Neuronal stem cell (in vitro differentiated cells): ENCODE results near the gene TAF1A.

ENCODE experiments used
- DNase-seq: peaks from one replicate; pipeline ENCODE4 v3.0.0-alpha.2; 2013; ENCODE audit warnings: low spot score
- H2AFZ ChIP-seq: one replicate; pipeline ENCODE4 v1.6.1; 2013; ENCODE audit warnings: mild to moderate bottlenecking, low read length, inconsistent platforms
- H2AK5ac ChIP-seq: 2 replicates; pipeline ENCODE4 v1.6.1; 2013; ENCODE audit warnings: low read depth, mild to moderate bottlenecking, inconsistent platforms, low read length, moderate library complexity, mixed read lengths
- H2BK120ac ChIP-seq: 2 replicates; pipeline ENCODE4 v1.6.1; 2013; ENCODE audit warnings: low read depth, mild to moderate bottlenecking, inconsistent platforms, low read length, moderate library complexity, mixed read lengths
- H2BK12ac ChIP-seq: one replicate; pipeline ENCODE4 v1.6.1; 2013; ENCODE audit warnings: low read length, inconsistent platforms
- H2BK15ac ChIP-seq: 2 replicates; pipeline ENCODE4 v1.6.1; 2013; ENCODE audit warnings: mild to moderate bottlenecking, low read length, inconsistent platforms, mixed read lengths
- H2BK5ac ChIP-seq: one replicate; pipeline ENCODE4 v1.6.1; 2013; ENCODE audit warnings: inconsistent platforms, mild to moderate bottlenecking, low read length, moderate library complexity
- H3K14ac ChIP-seq: one replicate; pipeline ENCODE4 v1.6.1; 2013; ENCODE audit warnings: low read length, inconsistent platforms
- H3K18ac ChIP-seq: 2 replicates; pipeline ENCODE4 v1.6.1; 2013; ENCODE audit warnings: low read length, inconsistent platforms
- H3K23ac ChIP-seq: 2 replicates; pipeline ENCODE4 v1.6.1; 2013; ENCODE audit warnings: low read depth, mild to moderate bottlenecking, mixed read lengths, low read length, inconsistent platforms; ENCODE audit not compliant: poor library complexity
- H3K27ac ChIP-seq: replicated peaks from 3 replicates; pipeline ENCODE4 v1.5.1; 2013; ENCODE audit warnings: low read length, inconsistent platforms
- H3K27me3 ChIP-seq, 3 experiments: 2 replicates each; pipeline ENCODE4 v1.6.1; 2013; ENCODE audit warnings: low read length in 3 of 3, mild to moderate bottlenecking in 2 of 3, inconsistent platforms in 1 of 3, low read depth in 1 of 3, mixed read lengths in 1 of 3, moderate library complexity in 1 of 3; ENCODE audit not compliant: control insufficient read depth in 3 of 3, insufficient read depth in 3 of 3
- H3K36me3 ChIP-seq, 2 donors: replicated peaks in 1 of 2; 2 replicates each; pipeline ENCODE4 v1.6.1; 2013; ENCODE audit warnings: low read length in 2 of 2; ENCODE audit not compliant: control insufficient read depth in 2 of 2, insufficient read depth in 2 of 2
- H3K4ac ChIP-seq: 2 replicates; pipeline ENCODE4 v1.6.1; 2013; ENCODE audit warnings: inconsistent platforms, mild to moderate bottlenecking, low read length, moderate library complexity
- H3K4me1 ChIP-seq, 2 donors: 1 replicate in 1 of 2; 2 replicates in 1 of 2; pipeline ENCODE4 v1.6.1; 2013; ENCODE audit warnings: low read length in 2 of 2, low read depth in 1 of 2; ENCODE audit not compliant: control insufficient read depth in 2 of 2, insufficient read depth in 1 of 2
- H3K4me2 ChIP-seq: one replicate; pipeline ENCODE4 v1.6.1; 2013; ENCODE audit warnings: mild to moderate bottlenecking, low read length, inconsistent platforms; ENCODE audit not compliant: insufficient read depth, poor library complexity, severe bottlenecking
- H3K4me3 ChIP-seq, 2 donors: 2 replicates each; pipeline ENCODE4 v1.5.1; 2013; ENCODE audit warnings: low read length in 2 of 2, mild to moderate bottlenecking in 2 of 2, inconsistent platforms in 1 of 2, moderate library complexity in 1 of 2
- H3K79me1 ChIP-seq: one replicate; pipeline ENCODE4 v1.6.1; 2013; ENCODE audit warnings: low read depth, mild to moderate bottlenecking, inconsistent platforms, low read length, moderate library complexity
- H3K9ac ChIP-seq: one replicate; pipeline ENCODE4 v1.6.1; 2013; ENCODE audit warnings: mild to moderate bottlenecking, low read depth, low read length, inconsistent platforms; ENCODE audit not compliant: poor library complexity
- H3K9me3 ChIP-seq, 2 donors: replicated peaks in 1 of 2; 2 replicates each; pipeline versions ENCODE3 to v1.6.1; 2013; ENCODE audit warnings: low read length in 2 of 2, mild to moderate bottlenecking in 2 of 2, inconsistent platforms in 1 of 2, low read depth in 1 of 2, mixed read lengths in 1 of 2, moderate library complexity in 1 of 2; ENCODE audit not compliant: control insufficient read depth in 2 of 2, insufficient read depth in 1 of 2
- H4K8ac ChIP-seq: one replicate; pipeline ENCODE4 v1.6.1; 2013; ENCODE audit warnings: low read depth, mild to moderate bottlenecking, inconsistent platforms, low read length, moderate library complexity
- H4K91ac ChIP-seq: one replicate; pipeline ENCODE4 v1.6.1; 2013; ENCODE audit warnings: low read length, low read depth, mild to moderate bottlenecking, inconsistent platforms; ENCODE audit not compliant: poor library complexity
- WGBS, 2 donors: extraction: QIAGEN DNeasy Blood & Tissue Kit; methylation state at CpG; one replicate each; pipeline ENCODE4 v1.1.7; 2013; ENCODE audit warnings: missing lambda C conversion rate in 2 of 2, mixed read lengths in 1 of 2; ENCODE audit not compliant: insufficient read length in 2 of 2, insufficient replicate concordance in 1 of 2; ENCODE audit errors: extremely low coverage in 2 of 2; 5-methylcytosine and 5-hydroxymethylcytosine counted together

Gene TAF1A

DNA sequence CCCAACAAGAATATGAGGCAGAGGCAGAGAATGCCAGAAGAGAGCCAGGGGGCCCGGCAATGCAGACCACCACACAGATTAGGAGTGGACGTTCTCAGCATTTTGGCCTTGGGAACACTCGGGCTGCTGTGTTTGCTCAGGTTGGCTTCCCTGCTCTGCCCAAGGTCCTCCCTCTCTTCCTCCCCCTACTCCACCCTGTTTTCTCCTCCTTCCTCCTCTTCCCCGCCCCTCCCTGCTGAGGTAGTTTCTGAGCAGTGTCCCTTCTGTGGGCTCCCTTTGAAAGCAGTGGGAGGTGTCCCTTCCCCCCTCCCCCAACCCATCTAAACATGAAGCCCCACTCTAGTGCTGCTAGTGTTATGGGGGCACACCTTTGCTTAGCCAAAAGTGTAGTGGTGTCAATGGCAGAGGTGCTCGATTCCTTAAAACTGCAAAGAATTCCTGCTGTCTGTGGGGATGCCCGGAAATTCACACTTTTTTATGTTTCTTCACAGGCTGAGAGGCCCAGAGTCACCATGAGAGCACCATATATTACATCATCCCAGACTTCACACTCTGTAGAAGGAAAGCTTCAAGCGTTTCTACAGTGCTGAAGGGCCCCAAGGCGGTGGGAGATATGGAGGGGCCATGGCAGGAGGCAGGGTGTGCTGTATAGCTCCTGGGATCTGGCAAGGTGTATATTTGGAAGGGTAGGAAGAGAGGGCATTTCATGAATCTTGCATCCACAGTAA is 41.6 kb downstream of the TAF1A start, which contains the start of gene HHIPL2:
TSS of gene HHIPL2 (minus strand) at position 161 of the 728 bp plus-strand sequence. CDS start at position 101, 60 bp downstream.
- no peak within 1 kb of the TSS for H3K4me2 ChIP-seq
- no peak within 1 kb of the TSS for H3K23ac ChIP-seq
- H3K9me3 ChIP-seq, result peaks cover 0 to 2% of the 10 kb centered on the region in 2 donors
- no peak within 1 kb of the TSS for H2BK12ac ChIP-seq
- H2BK5ac ChIP-seq, result no peak within 1 kb of the TSS
- H3K79me1 ChIP-seq, result peaks cover under 1% of the 10 kb centered on the region
- H3K18ac ChIP-seq, result peak within 1 kb of the TSS; percentile 64
- peaks cover 0 to 13% of the 10 kb centered on the region in 2 donors for H3K4me1 ChIP-seq
- no peak for DNase-seq
- H3K36me3 ChIP-seq, result no peaks in the 10 kb centered on the region
- H3K14ac ChIP-seq, result peak within 1 kb of the TSS; percentile 1
- H2AFZ ChIP-seq, result peak within 1 kb of the TSS; percentile 61
- H2BK15ac ChIP-seq, result peak within 1 kb of the TSS; percentile 35
- H3K4me3 ChIP-seq, result no peak within 1 kb of the TSS
- WGBS, 2 donors, result no CpG with 5 or more reads among the region's 8 CpGs
- H4K8ac ChIP-seq, result no peak within 1 kb of the TSS
- peak within 1 kb of the TSS; percentile 43 for H2BK120ac ChIP-seq
- no peak within 1 kb of the TSS for H3K27ac ChIP-seq
- no peak within 1 kb of the TSS for H4K91ac ChIP-seq
- no peak within 1 kb of the TSS for H3K4ac ChIP-seq
- H2AK5ac ChIP-seq, result peak within 1 kb of the TSS; percentile 54
- H3K27me3 ChIP-seq, result no peaks in the 10 kb centered on the region
- H3K9ac ChIP-seq, result no peak within 1 kb of the TSS

DNA sequence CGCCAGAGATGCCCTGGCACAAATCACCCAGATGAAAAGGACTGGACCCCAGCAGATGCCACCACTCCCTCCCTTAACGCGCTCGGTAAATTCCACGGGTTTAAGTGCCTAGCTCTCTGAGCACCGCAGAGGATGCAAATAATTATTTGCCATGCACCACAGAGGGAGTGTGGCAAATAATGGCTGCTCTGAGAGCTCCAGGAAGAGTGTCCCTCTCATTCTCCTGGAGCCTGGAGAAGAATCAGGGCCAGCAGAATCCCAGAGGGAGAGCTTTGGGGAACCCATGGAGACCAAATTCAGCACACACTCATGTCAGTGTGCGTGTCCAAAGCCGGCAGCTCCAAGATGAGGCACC is 42.5 kb downstream of the TAF1A start:
- no peak overlapping the region for H2BK5ac ChIP-seq
- no peak overlapping the region for H2BK15ac ChIP-seq
- no peaks in the 10 kb centered on the region for H3K27me3 ChIP-seq
- H3K4me2 ChIP-seq, result no peak overlapping the region
- no peak overlapping the region for H2BK120ac ChIP-seq
- H3K4me3 ChIP-seq, result no peak overlapping the region
- H3K9ac ChIP-seq, result no peak overlapping the region
- H3K18ac ChIP-seq, result peak overlapping the region; percentile 44
- peak overlapping the region; percentile 54 for H2AK5ac ChIP-seq
- H3K23ac ChIP-seq, result no peak overlapping the region
- H2AFZ ChIP-seq, result peak overlapping the region; percentile 61
- H4K91ac ChIP-seq, result no peak overlapping the region
- no peaks in the 10 kb centered on the region for H3K36me3 ChIP-seq
- H3K4me1 ChIP-seq, result peaks cover 0 to 13% of the 10 kb centered on the region in 2 donors
- no peak for DNase-seq
- H3K27ac ChIP-seq, result no peak overlapping the region
- H3K4ac ChIP-seq, result no peak overlapping the region
- H3K14ac ChIP-seq, result peak overlapping the region; percentile 1
- no peaks in the 10 kb centered on the region for H3K79me1 ChIP-seq
- H2BK12ac ChIP-seq, result no peak overlapping the region
- H4K8ac ChIP-seq, result no peak overlapping the region
- H3K9me3 ChIP-seq, result peaks cover 0 to 2% of the 10 kb centered on the region in 2 donors
- WGBS, 2 donors, result no CpG with 5 or more reads among the region's 8 CpGs

DNA sequence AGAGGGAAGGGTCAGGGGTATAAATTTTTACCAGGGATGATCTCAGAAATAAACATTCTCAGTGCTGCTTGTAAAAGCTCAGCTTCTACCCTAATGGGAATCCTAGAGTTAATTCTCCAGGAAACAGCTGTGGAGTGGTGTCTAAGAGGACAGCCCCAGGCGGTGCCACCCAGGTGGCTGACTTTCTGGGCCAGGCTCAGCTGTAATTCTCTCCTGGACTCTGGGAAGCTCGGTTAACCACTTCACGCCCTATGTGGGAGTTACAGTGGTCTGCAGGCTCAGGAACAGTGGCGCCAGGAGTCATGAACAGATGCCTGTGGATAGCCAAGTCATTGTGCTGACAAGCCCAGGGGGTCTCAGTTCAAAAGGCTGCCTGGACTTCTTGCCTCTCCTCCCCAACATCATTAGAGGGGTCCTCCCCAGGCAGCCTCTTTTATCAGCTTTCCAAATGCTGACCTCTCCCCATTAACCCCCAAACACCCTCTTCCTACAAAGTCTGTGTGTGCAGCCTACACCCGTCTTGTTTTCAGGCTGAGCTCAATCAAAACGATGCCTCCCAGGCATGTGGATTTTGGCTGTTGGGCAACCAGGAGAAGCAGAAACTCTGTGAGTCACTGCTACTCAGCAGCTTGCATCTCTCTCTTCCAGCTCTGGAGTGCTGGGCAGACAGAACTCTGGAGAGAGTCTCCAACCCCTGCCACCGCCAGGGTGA is 43.0 kb downstream of the TAF1A start:
- Histone ChIP-seq H2BK5ac (no peak overlapping the region), H3K27me3 (no peaks in the 10 kb centered on the region), H2AFZ (peak overlapping the region; percentile 61), H3K79me1 (no peaks in the 10 kb centered on the region), H3K4me3 (no peak overlapping the region), H2BK15ac (no peak overlapping the region), H3K4me2 (no peak overlapping the region), H2BK12ac (no peak overlapping the region), H3K23ac (no peak overlapping the region), H2BK120ac (no peak overlapping the region), H4K91ac (no peak overlapping the region), H3K27ac (no peak overlapping the region), H3K9me3 (peaks cover 0 to 2% of the 10 kb centered on the region in 2 donors), H3K18ac (peak overlapping the region; percentile 44), H3K9ac (no peak overlapping the region), H2AK5ac (no peak overlapping the region), H4K8ac (no peak overlapping the region), H3K4ac (no peak overlapping the region), H3K4me1 (peaks cover 0 to 13% of the 10 kb centered on the region in 2 donors), H3K14ac (no peak overlapping the region), H3K36me3 (no peaks in the 10 kb centered on the region)
- WGBS, 2 donors, result no CpG with 5 or more reads among the region's 7 CpGs
- DNase-seq, result no peak

DNA sequence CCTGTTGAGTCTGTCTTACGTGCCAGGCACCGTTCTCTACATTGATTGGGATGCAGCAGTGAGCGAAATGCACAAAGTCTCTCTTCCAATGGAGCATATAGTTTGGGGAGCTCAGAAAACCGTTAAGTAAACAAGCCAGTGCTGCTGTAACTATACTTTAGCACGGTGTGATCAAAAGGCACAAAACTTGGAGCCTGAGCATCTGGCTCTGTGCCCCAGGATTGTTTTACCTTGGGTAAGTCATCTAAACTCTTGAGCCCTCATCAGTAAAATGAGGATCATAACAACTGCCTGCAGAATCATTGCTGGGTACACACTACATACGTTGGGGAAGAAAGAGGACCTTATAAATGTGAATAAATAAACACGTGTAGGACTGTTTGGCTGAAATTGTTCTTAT is 43.6 kb downstream of the TAF1A start:
- WGBS, 2 donors, result no CpG with 5 or more reads among the region's 7 CpGs
- Histone ChIP-seq H2BK5ac (no peak overlapping the region), H2AK5ac (no peak overlapping the region), H3K4me3 (no peak overlapping the region), H3K23ac (no peak overlapping the region), H3K27ac (no peak overlapping the region), H4K91ac (no peak overlapping the region), H3K4me1 (peaks cover 0 to 13% of the 10 kb centered on the region in 2 donors), H2BK120ac (no peak overlapping the region), H3K4me2 (no peak overlapping the region), H3K18ac (no peak overlapping the region), H3K27me3 (no peaks in the 10 kb centered on the region), H2AFZ (peak overlapping the region; percentile 61), H3K4ac (no peak overlapping the region), H3K36me3 (no peaks in the 10 kb centered on the region), H3K9ac (no peak overlapping the region), H3K14ac (no peak overlapping the region), H2BK12ac (no peak overlapping the region), H4K8ac (no peak overlapping the region), H3K9me3 (peaks cover 0 to 2% of the 10 kb centered on the region in 2 donors), H2BK15ac (no peak overlapping the region), H3K79me1 (no peaks in the 10 kb centered on the region)
- no peak for DNase-seq
